NK-92 (cell line): ENCODE measurements around the gene NIP7.

Experiments
- DNase-seq: peaks from one replicate; lab custom pipeline; 2025; ENCODE audit not compliant: unreplicated experiment; lab: John Stamatoyannopoulos, UW

The NIP7 gene

GRCh38 chr16:69384974-69385373 lies 45.4 kb downstream of the NIP7 start:
- DNase-seq = no peak

- no peak for DNase-seq
These were observed 47.0 kb downstream of the NIP7 start for GRCh38 chr16:69386596-69386995.
